Measurements from ENCODE around the gene NCOA1. TPM values are rescaled to one million over a fixed set of nuclear protein-coding genes. Genes with fewer than 3 reads are reported as not detected.

NCOA1 gene
- total and polyA plus RNA-seq, 2 experiments from 2014 or later, result 32.5 to 51.7 TPM

- Histone ChIP-seq H3K79me2 (no peaks in the 10 kb centered on the region), H3K27ac (peak overlapping the region; percentile 41), H4K20me1 (ENCODE audit: insufficient read depth, poor library complexity, severe bottlenecking) (no peaks in the 10 kb centered on the region), H3K27me3 (no peaks in the 10 kb centered on the region), H3K9me2 (replicated peaks; ENCODE audit: insufficient read depth) (no peaks in the 10 kb centered on the region), H3K36me3 (replicated peaks; ENCODE audit: insufficient read depth, low read depth) (no peaks in the 10 kb centered on the region), H2AFZ (no peak overlapping the region), H3K9me3 (ENCODE audit: low read depth) (no peaks in the 10 kb centered on the region), H3K4me2 (peak overlapping the region; percentile 36), H3K4me3 (no peak overlapping the region), H3K4me1 (ENCODE audit: insufficient read depth) (no peaks in the 10 kb centered on the region)
- TF ChIP-seq EZH2 (IDR thresholded peaks at IDR 0.05; ENCODE audit: borderline replicate concordance), result no peak
- no peak for TF ChIP-seq CTCF (IDR thresholded peaks at IDR 0.05; ENCODE audit: poor library complexity)
- TF ChIP-seq EZH2phosphoT487 (IDR thresholded peaks at IDR 0.05; ENCODE audit: low read depth, severe bottlenecking, unreplicated experiment), result no peak
- WGBS (ENCODE audit: low lambda C conversion rate, missing lambda C conversion rate), result 44% methylated on average over 3 of the region's 3 CpGs
- DNase-seq (ENCODE audit: low spot score), result peak; percentile 13
Observed at GRCh38 chr2:24708537-24709152, 217.6 kb downstream of the NCOA1 start.

- Histone ChIP-seq H3K4me2 (no peak overlapping the region), H3K4me1 (ENCODE audit: insufficient read depth) (no peaks in the 10 kb centered on the region), H2AFZ (no peak overlapping the region), H3K9me2 (replicated peaks; ENCODE audit: insufficient read depth) (no peaks in the 10 kb centered on the region), H4K20me1 (ENCODE audit: insufficient read depth, poor library complexity, severe bottlenecking) (no peaks in the 10 kb centered on the region), H3K9me3 (ENCODE audit: low read depth) (no peaks in the 10 kb centered on the region), H3K36me3 (replicated peaks; ENCODE audit: insufficient read depth, low read depth) (no peaks in the 10 kb centered on the region), H3K4me3 (no peak overlapping the region), H3K79me2 (no peaks in the 10 kb centered on the region), H3K27ac (no peak overlapping the region), H3K27me3 (no peaks in the 10 kb centered on the region)
- DNase-seq (ENCODE audit: low spot score), result no peak
- TF ChIP-seq EZH2 (IDR thresholded peaks at IDR 0.05; ENCODE audit: borderline replicate concordance), result no peak
- no peak for TF ChIP-seq CTCF (IDR thresholded peaks at IDR 0.05; ENCODE audit: poor library complexity)
- no peak for TF ChIP-seq EZH2phosphoT487 (IDR thresholded peaks at IDR 0.05; ENCODE audit: low read depth, severe bottlenecking, unreplicated experiment)
- whole genome bisulfite sequencing (ENCODE audit: low lambda C conversion rate, missing lambda C conversion rate), result 91% methylated on average over 6 of the region's 6 CpGs
Observed at GRCh38 chr2:24710806-24711205, 219.8 kb downstream of the NCOA1 start.

- Histone ChIP-seq H3K36me3 (replicated peaks; ENCODE audit: insufficient read depth, low read depth) (no peaks in the 10 kb centered on the region), H3K9me3 (ENCODE audit: low read depth) (no peaks in the 10 kb centered on the region), H4K20me1 (ENCODE audit: insufficient read depth, poor library complexity, severe bottlenecking) (no peaks in the 10 kb centered on the region), H3K4me3 (no peak overlapping the region), H2AFZ (no peak overlapping the region), H3K79me2 (no peaks in the 10 kb centered on the region), H3K4me2 (no peak overlapping the region), H3K9me2 (replicated peaks; ENCODE audit: insufficient read depth) (no peaks in the 10 kb centered on the region), H3K27ac (no peak overlapping the region), H3K27me3 (no peaks in the 10 kb centered on the region), H3K4me1 (ENCODE audit: insufficient read depth) (no peaks in the 10 kb centered on the region)
- DNase-seq (ENCODE audit: low spot score), result no peak
- WGBS (ENCODE audit: low lambda C conversion rate, missing lambda C conversion rate), result 85% methylated on average over 2 of the region's 2 CpGs
- no peak for TF ChIP-seq EZH2 (IDR thresholded peaks at IDR 0.05; ENCODE audit: borderline replicate concordance)
- no peak for TF ChIP-seq EZH2phosphoT487 (IDR thresholded peaks at IDR 0.05; ENCODE audit: low read depth, severe bottlenecking, unreplicated experiment)
- TF ChIP-seq CTCF (IDR thresholded peaks at IDR 0.05; ENCODE audit: poor library complexity), result no peak
Observed at GRCh38 chr2:24711865-24712264, 220.8 kb downstream of the NCOA1 start.
